Measurements from ENCODE around the gene PRDM11. TPM values are rescaled to one million over a fixed set of nuclear protein-coding genes. Genes with fewer than 3 reads are reported as not detected.

The PRDM11 gene
- total RNA-seq, 2 donors from 2014 or later = 23.8 to 30.5 TPM

GRCh38 chr11:45264839-45265515 lies 118.5 kb downstream of the PRDM11 start:
- Histone ChIP-seq H3K4me3 (no peak overlapping the region), H3K27me3 (replicated peaks; ENCODE audit: insufficient read depth) (no peaks in the 10 kb centered on the region), H3K4me1 (ENCODE audit: control insufficient read depth in 1 of 2, low read depth in 2 of 2) (peaks cover 0 to 3% of the 10 kb centered on the region in 2 donors), H3K27ac (no peak overlapping the region), H3K36me3 (no peaks in the 10 kb centered on the region), H3K9me3 (no peaks in the 10 kb centered on the region)
- TF ChIP-seq CTCF (IDR thresholded peaks at IDR 0.05) = no peak
- no peak for DNase-seq (ENCODE audit: low spot score)
- no peak for ATAC-seq (ENCODE audit: insufficient number of reproducible peaks, low FRiP score, low read depth)

GRCh38 chr11:45265969-45266675 lies 119.7 kb downstream of the PRDM11 start:
- ATAC-seq (ENCODE audit: insufficient number of reproducible peaks, low FRiP score, low read depth) (no peak), DNase-seq (ENCODE audit: low spot score) (no peak)
- no peaks in the 10 kb centered on the region for H3K36me3 ChIP-seq
- H3K4me3 ChIP-seq = no peak overlapping the region
- H3K9me3 ChIP-seq = no peaks in the 10 kb centered on the region
- H3K4me1 ChIP-seq (ENCODE audit: control insufficient read depth in 1 of 2, low read depth in 2 of 2) = peaks cover 0 to 3% of the 10 kb centered on the region in 2 donors
- no peak overlapping the region for H3K27ac ChIP-seq
- TF ChIP-seq CTCF (IDR thresholded peaks at IDR 0.05) = no peak
- no peaks in the 10 kb centered on the region for H3K27me3 ChIP-seq (replicated peaks; ENCODE audit: insufficient read depth)

GRCh38 chr11:45266676-45267020 lies 120.2 kb downstream of the PRDM11 start:
- H3K9me3 ChIP-seq = no peaks in the 10 kb centered on the region
- no peak for ATAC-seq (ENCODE audit: insufficient number of reproducible peaks, low FRiP score, low read depth)
- no peaks in the 10 kb centered on the region for H3K27me3 ChIP-seq (replicated peaks; ENCODE audit: insufficient read depth)
- H3K27ac ChIP-seq = no peak overlapping the region
- no peaks in the 10 kb centered on the region for H3K36me3 ChIP-seq
- H3K4me1 ChIP-seq (ENCODE audit: control insufficient read depth in 1 of 2, low read depth in 2 of 2) = peaks cover 0 to 3% of the 10 kb centered on the region in 2 donors
- DNase-seq (ENCODE audit: low spot score) = no peak
- no peak overlapping the region for H3K4me3 ChIP-seq
- no peak for TF ChIP-seq CTCF (IDR thresholded peaks at IDR 0.05)

- Histone ChIP-seq H3K27me3 (replicated peaks; ENCODE audit: insufficient read depth) (no peaks in the 10 kb centered on the region), H3K36me3 (no peaks in the 10 kb centered on the region), H3K9me3 (no peaks in the 10 kb centered on the region), H3K27ac (no peak overlapping the region), H3K4me1 (ENCODE audit: control insufficient read depth in 1 of 2, low read depth in 2 of 2) (peaks cover 0 to 3% of the 10 kb centered on the region in 2 donors), H3K4me3 (no peak overlapping the region)
- ATAC-seq (ENCODE audit: insufficient number of reproducible peaks, low FRiP score, low read depth) (no peak), DNase-seq (ENCODE audit: low spot score) (no peak)
- TF ChIP-seq CTCF (IDR thresholded peaks at IDR 0.05) = no peak
These were observed 120.6 kb downstream of the PRDM11 start for GRCh38 chr11:45267052-45267451.

GRCh38 chr11:45267652-45268299 lies 121.3 kb downstream of the PRDM11 start:
- H3K27ac ChIP-seq = no peak overlapping the region
- no peak for TF ChIP-seq CTCF (IDR thresholded peaks at IDR 0.05)
- DNase-seq (ENCODE audit: low spot score) (no peak), ATAC-seq (ENCODE audit: insufficient number of reproducible peaks, low FRiP score, low read depth) (no peak)
- no peaks in the 10 kb centered on the region for H3K36me3 ChIP-seq
- H3K4me3 ChIP-seq = no peak overlapping the region
- H3K4me1 ChIP-seq (ENCODE audit: control insufficient read depth in 1 of 2, low read depth in 2 of 2) = peaks cover 0 to 3% of the 10 kb centered on the region in 2 donors
- H3K9me3 ChIP-seq = no peaks in the 10 kb centered on the region
- no peaks in the 10 kb centered on the region for H3K27me3 ChIP-seq (replicated peaks; ENCODE audit: insufficient read depth)
